ENCODE measurements around the gene EPC2. TPM values are rescaled to one million over a fixed set of nuclear protein-coding genes. Genes with fewer than 3 reads are reported as not detected.

The EPC2 gene
- total and polyA plus RNA-seq, 10 of the 15 experiments (the other 5 are each of a cell fraction or from before 2014, with no cell fraction given), result 2.0 to 16.5 (median 10.8) TPM

- TF ChIP-seq BCL3 (IDR thresholded peaks at IDR 0.05; ENCODE audit: borderline replicate concordance, insufficient read depth, low read depth, low read length, poor library complexity, severe bottlenecking) (peak; percentile 37), IRF5 (IDR thresholded peaks at IDR 0.05; ENCODE audit: borderline replicate concordance) (no peak), SMC3 (IDR thresholded peaks at IDR 0.05; ENCODE audit: borderline replicate concordance, low read length) (no peak), IKZF1 (conservative IDR thresholded peaks at IDR 0.05) (0 out of 2 replicates have a peak, but pooled peaks have one; percentile 52), RUNX3 (IDR thresholded peaks at IDR 0.05; ENCODE audit: low read length) (peak; percentile 85), IKZF2 (IDR thresholded peaks at IDR 0.05) (0 out of 4 replicates have a peak, but pooled peaks of 1 of the 2 experiments have one; percentile 23), EED (IDR thresholded peaks at IDR 0.05; ENCODE audit: low read depth) (peak; percentile 92), JUNB (IDR thresholded peaks at IDR 0.05) (peak; percentile 53), NFIC (IDR thresholded peaks at IDR 0.05; ENCODE audit: low read depth, low read length) (peak; percentile 53), IRF4 (IDR thresholded peaks at IDR 0.05; ENCODE audit: low read depth, low read length) (peak; percentile 33; the same call in 1 of the 2 replicates)
- ChIA-PET RAD21 (ENCODE audit: unreplicated experiment) (interaction anchor here (1.2 kb wide), 1 partner anchor 13 kb away, joined by 4 read pairs; no protein-coding TSS in a partner anchor), SMC1A (ENCODE audit: uncharacterized antibody, unreplicated experiment) (no interaction called here), CTCF (interaction anchor here (0.5 to 0.9 kb wide), 2 partner anchors 15 to 75 kb away, joined by 3 read pairs; no protein-coding TSS in a partner anchor), POLR2A (no interaction called here)
- H3K4me2 ChIP-seq (ENCODE audit: control insufficient read depth, insufficient read depth), result no peak overlapping the region
- H3K9me3 ChIP-seq (replicated peaks; ENCODE audit: control insufficient read depth, insufficient read depth, low read length), result peaks cover 3% of the 10 kb centered on the region
- BruUV-seq (replicated peaks), result no TSS peak
- no peak overlapping the region for H3K27ac ChIP-seq (ENCODE audit: control insufficient read depth, insufficient read depth)
- no peak overlapping the region for H3K4me3 ChIP-seq
- peaks cover 0 to 1% of the 10 kb centered on the region in 2 experiments; a peak in 2 of 4 replicates for H3K36me3 ChIP-seq (ENCODE audit: control insufficient read depth in 2 of 2, insufficient read depth in 2 of 2, low read length in 1 of 2)
- H3K4me1 ChIP-seq (ENCODE audit: control insufficient read depth, insufficient read depth, low read length), result peaks cover 18% of the 10 kb centered on the region
- intact Hi-C loops (cut with micrococcal nuclease; ENCODE audit: unreplicated experiment), result loop anchor here (5.0 kb wide), 1 partner anchor 73 kb away; no protein-coding TSS in a partner anchor
- no peak for DNase-seq (ENCODE audit: low read depth, low spot score)
- H2AFZ ChIP-seq (ENCODE audit: control insufficient read depth, low read depth, low read length), result no peak overlapping the region
- peaks cover 18% of the 10 kb centered on the region for H3K79me2 ChIP-seq (ENCODE audit: control insufficient read depth, insufficient read depth, low read length)
- in situ Hi-C loops (cut with MboI), result no loop called here
- no peaks in the 10 kb centered on the region for H3K27me3 ChIP-seq (replicated peaks in 1 of 2; ENCODE audit: control insufficient read depth in 2 of 2, insufficient read depth in 2 of 2, low read length in 1 of 2)
- 81% methylated on average over 20 of the region's 20 CpGs for WGBS (ENCODE audit: insufficient coverage, insufficient replicate concordance, low lambda C conversion rate, missing lambda C conversion rate)
- H4K20me1 ChIP-seq (ENCODE audit: control insufficient read depth, insufficient read depth), result no peaks in the 10 kb centered on the region
- H3K9ac ChIP-seq (ENCODE audit: control insufficient read depth, insufficient read depth, low read length), result no peak overlapping the region
- peak; percentile 16; the same call in 1 of the 3 replicates for ATAC-seq
- no peak for FAIRE-seq
These were observed 76.0 kb downstream of the EPC2 start for GRCh38 chr2:148720501-148721001.
